Activated CD8-positive, alpha-beta T cell treated with anti-CD3 and anti-CD28 coated beads for 36 hours (primary cell): ENCODE results near the gene RCAN2. TPM values are rescaled to one million over a fixed set of nuclear protein-coding genes. Genes with fewer than 3 reads are reported as not detected.

ENCODE experiments used
- ATAC-seq: fragments of 200-7000 bp; cut with Tn5 transposase; one replicate; pipeline ENCODE4 v1.10.0; 2021; ENCODE audit warnings: mild to moderate bottlenecking, moderate library complexity
- CTCF ChIA-PET: fragments of 350-600 bp; sonication (Branson Sonifier 250); formaldehyde crosslinking; loops from one replicate; lab custom pipeline; 2021; ENCODE audit warnings: antibody characterized with exemption; lab: Charles Lee
- POLR2A ChIA-PET: fragments of 350-600 bp; sonication (Branson Sonifier 250); formaldehyde crosslinking; loops from one replicate; lab custom pipeline; 2021; ENCODE audit warnings: antibody characterized with exemption; lab: Charles Lee
- DNase-seq: peaks from one replicate; pipeline ENCODE4 v3.0.0-alpha.2; 2020
- H3K27ac Mint-ChIP-seq: one replicate; pipeline ENCODE4 v1.8.0; 2021; ENCODE audit warnings: mild to moderate bottlenecking, mixed read lengths
- H3K27me3 Mint-ChIP-seq: one replicate; pipeline ENCODE4 v1.8.0; 2021; ENCODE audit warnings: mixed read lengths
- H3K36me3 Mint-ChIP-seq: one replicate; pipeline ENCODE4 v1.8.0; 2021; ENCODE audit warnings: low read depth, mixed read lengths
- H3K4me1 Mint-ChIP-seq: one replicate; pipeline ENCODE4 v1.8.0; 2021; ENCODE audit warnings: low read depth, mixed read lengths
- H3K4me3 Mint-ChIP-seq: one replicate; pipeline ENCODE4 v1.8.0; 2021; ENCODE audit warnings: mild to moderate bottlenecking, moderate library complexity, mixed read lengths
- H3K9me3 Mint-ChIP-seq: one replicate; pipeline ENCODE4 v1.8.0; 2021; ENCODE audit warnings: mixed read lengths
- intact Hi-C: fragments of 100-400 bp; cut with micrococcal nuclease; formaldehyde crosslinking; loops from one replicate; pipeline ENCODE4 v1.10.0; 2022
- total RNA-seq, 2 experiments: library from RNA; stranded (reverse); gene quantifications; one replicate each; pipeline ENCODE4 v1.2.3, GENCODE V29; 2021
- TF ChIP-seq, protein P1 (sequence below): fragments of 200-600 bp; IDR thresholded peaks from one replicate; pipeline ENCODE4 v1.8.0; 2022; ENCODE audit warnings: antibody characterized with exemption, mild to moderate bottlenecking

RCAN2 gene
- total RNA-seq, 2 experiments from 2014 or later = not detected

DNA sequence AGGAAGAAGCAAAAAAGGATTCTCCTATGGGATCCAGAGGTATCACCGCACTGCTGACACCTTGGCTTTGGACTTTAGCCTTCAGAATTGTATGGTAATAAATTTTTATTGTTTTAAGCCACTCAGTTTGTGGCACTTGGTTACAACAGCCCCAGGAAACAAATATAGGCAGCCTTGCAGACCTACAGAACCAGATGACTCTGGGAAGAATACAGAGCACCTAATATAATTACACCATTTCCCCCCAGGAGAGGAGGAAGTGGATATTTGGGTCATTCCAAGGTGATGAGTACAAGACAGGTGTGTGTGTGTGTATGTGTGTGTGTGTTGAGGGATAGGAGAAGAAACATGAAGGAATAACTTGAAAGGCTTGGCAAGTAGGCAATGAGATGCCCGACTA is 236.3 kb downstream of the RCAN2 start:
- H3K27ac Mint-ChIP-seq = no peak overlapping the region
- POLR2A ChIA-PET = no interaction called here
- intact Hi-C loops = no loop called here

DNA sequence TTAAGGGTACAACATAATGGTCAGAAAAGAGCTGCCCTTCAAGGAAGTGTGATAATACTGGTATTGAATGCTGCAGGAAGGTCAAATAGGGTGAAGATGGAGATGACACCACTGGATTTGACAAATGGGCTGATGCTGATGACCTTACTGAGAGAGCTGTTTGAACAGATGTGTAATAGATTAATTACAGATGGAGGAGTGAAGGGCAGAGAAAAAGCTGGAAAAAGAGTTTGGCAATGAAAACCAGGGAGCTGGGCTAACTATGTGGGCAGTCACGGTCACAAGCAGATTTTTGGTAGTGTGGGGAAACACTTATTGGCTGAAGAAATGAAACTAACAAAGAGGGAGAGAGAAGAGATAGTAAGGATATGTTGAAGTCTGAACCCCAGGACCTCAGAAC is 236.9 kb downstream of the RCAN2 start:
- intact Hi-C loops = no loop called here
- no peaks in the 10 kb centered on the region for H3K4me1 Mint-ChIP-seq
- ATAC-seq (no peak), DNase-seq (no peak)
- no peak overlapping the region for H3K27ac Mint-ChIP-seq
- ChIA-PET POLR2A (no interaction called here), CTCF (no interaction called here)
- no peaks in the 10 kb centered on the region for H3K9me3 Mint-ChIP-seq
- H3K27me3 Mint-ChIP-seq = no peaks in the 10 kb centered on the region
- no peaks in the 10 kb centered on the region for H3K36me3 Mint-ChIP-seq
- no peak overlapping the region for H3K4me3 Mint-ChIP-seq
- TF ChIP-seq, protein P1, sequence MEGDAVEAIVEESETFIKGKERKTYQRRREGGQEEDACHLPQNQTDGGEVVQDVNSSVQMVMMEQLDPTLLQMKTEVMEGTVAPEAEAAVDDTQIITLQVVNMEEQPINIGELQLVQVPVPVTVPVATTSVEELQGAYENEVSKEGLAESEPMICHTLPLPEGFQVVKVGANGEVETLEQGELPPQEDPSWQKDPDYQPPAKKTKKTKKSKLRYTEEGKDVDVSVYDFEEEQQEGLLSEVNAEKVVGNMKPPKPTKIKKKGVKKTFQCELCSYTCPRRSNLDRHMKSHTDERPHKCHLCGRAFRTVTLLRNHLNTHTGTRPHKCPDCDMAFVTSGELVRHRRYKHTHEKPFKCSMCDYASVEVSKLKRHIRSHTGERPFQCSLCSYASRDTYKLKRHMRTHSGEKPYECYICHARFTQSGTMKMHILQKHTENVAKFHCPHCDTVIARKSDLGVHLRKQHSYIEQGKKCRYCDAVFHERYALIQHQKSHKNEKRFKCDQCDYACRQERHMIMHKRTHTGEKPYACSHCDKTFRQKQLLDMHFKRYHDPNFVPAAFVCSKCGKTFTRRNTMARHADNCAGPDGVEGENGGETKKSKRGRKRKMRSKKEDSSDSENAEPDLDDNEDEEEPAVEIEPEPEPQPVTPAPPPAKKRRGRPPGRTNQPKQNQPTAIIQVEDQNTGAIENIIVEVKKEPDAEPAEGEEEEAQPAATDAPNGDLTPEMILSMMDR = no peak

More for the DNA sequence above, 236.3 kb downstream of the RCAN2 start:
- Mint-ChIP-seq H3K9me3 (no peaks in the 10 kb centered on the region), H3K27me3 (no peaks in the 10 kb centered on the region), H3K4me3 (no peak overlapping the region), H3K36me3 (no peaks in the 10 kb centered on the region), H3K4me1 (no peaks in the 10 kb centered on the region)
- ATAC-seq (no peak), DNase-seq (no peak)
- TF ChIP-seq, protein P1 = no peak
- CTCF ChIA-PET = no interaction called here

DNA sequence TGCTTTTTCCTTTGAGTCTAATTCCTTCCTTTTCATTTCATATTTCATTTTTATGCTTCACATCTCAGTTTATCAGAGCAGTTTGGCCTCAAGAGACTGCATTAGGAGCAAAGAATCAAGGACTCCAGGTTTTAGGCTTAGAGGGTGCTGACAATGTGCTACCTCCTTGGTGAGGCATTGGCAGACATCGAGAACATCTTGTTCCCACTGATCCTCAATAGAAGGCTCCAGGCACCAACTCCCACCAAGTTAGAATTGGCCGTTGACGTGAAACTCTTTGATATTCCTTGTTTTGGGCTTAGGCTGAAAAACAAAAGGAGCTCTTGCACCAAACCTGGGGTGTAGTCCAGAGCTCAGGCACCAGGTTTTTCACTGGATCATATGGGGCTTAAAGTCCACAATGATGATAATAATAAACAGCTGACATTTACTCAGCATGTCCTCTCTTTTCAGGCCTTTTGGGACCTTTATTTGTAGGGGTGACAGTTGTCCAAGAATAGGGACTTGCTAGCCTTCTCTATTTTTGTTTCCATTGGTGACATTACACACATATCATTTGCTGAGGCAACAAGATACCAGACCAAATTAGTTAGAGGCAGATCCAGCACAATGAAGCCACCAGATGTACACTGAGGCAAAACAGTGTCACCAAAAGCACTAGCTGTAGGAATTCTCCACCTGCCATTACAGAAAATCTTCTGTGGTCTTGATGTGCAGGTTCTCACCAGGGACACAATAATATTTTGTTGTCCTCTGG is 239.5 kb downstream of the RCAN2 start:
- Mint-ChIP-seq H3K27me3 (peaks cover 2% of the 10 kb centered on the region), H3K4me3 (no peak overlapping the region), H3K4me1 (no peaks in the 10 kb centered on the region), H3K27ac (no peak overlapping the region), H3K36me3 (no peaks in the 10 kb centered on the region), H3K9me3 (no peaks in the 10 kb centered on the region)
- ChIA-PET POLR2A (no interaction called here), CTCF (interaction anchor here (1.3 to 1.4 kb wide), 2 partner anchors 12 to 14 kb away, joined by 3 to 4 read pairs; no protein-coding TSS in a partner anchor)
- ATAC-seq (no peak), DNase-seq (no peak)
- intact Hi-C loops = no loop called here
- TF ChIP-seq, protein P1 = no peak

DNA sequence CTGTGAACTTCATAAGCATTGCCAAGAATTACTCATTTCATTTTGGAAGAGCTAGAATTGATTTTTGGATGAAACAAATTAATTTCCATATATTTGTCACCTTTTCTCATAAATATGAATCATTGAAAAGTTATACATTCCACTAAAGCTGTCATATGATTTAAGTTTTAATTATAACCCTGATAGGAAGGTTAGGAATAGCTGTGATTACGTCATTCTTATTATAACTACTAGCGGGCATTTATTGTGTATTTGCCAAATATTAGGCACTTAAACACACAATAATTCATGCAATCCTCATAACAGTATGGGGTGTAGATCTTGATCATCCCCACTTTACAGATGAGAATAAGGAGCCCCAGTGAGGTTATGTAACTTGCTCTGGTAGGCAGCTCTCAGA is 243.1 kb downstream of the RCAN2 start:
- no peak for ATAC-seq
- Mint-ChIP-seq H3K36me3 (no peaks in the 10 kb centered on the region), H3K9me3 (no peaks in the 10 kb centered on the region), H3K27ac (no peak overlapping the region), H3K4me3 (no peak overlapping the region), H3K4me1 (no peaks in the 10 kb centered on the region), H3K27me3 (peaks cover 2% of the 10 kb centered on the region)
- intact Hi-C loops = no loop called here
- TF ChIP-seq, protein P1 = no peak
- ChIA-PET POLR2A (no interaction called here), CTCF (interaction anchor here (0.6 kb wide), 1 partner anchor 171 kb away, joined by 3 read pairs; no protein-coding TSS in a partner anchor)
- no peak for DNase-seq

DNA sequence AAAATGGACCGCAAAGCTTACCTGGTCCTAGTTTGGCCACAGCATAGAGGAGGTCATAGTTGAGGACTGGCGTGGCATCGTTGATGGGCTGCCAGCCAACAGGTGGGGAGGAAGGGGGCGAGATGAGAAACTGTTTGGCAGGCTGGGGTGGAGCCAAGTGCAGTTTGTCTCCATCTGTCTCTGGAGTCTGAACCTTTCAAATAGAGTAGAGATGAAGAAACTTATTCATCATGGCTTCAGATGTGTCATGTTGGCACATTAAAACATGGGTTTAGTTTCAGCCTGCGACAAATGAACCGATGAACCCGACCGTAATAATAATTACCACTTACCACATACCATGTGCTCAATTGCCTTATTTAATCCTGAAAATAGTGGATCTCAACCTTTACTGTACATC is 244.5 kb downstream of the RCAN2 start:
- ChIA-PET POLR2A (no interaction called here), CTCF (no interaction called here)
- TF ChIP-seq, protein P1 = no peak
- DNase-seq = no peak
- H3K4me1 Mint-ChIP-seq = no peaks in the 10 kb centered on the region
- peaks cover 2% of the 10 kb centered on the region for H3K27me3 Mint-ChIP-seq
- H3K9me3 Mint-ChIP-seq = no peaks in the 10 kb centered on the region
- no peak overlapping the region for H3K4me3 Mint-ChIP-seq
- intact Hi-C loops = no loop called here
- no peaks in the 10 kb centered on the region for H3K36me3 Mint-ChIP-seq
- ATAC-seq = no peak
- H3K27ac Mint-ChIP-seq = no peak overlapping the region
